ENCODE results near the gene CCDC89. TPM values are rescaled to one million over a fixed set of nuclear protein-coding genes. Genes with fewer than 3 reads are reported as not detected.
A peak's percentile ranks its signal among the peaks of the same experiment; 100 is the strongest.

CCDC89 gene
- total and polyA plus RNA-seq, 11 donors: 0.11 to 1.5 (median 0.58) TPM; not detected in 1

GRCh38 chr11:85724748-85725465, 38.9 kb upstream of the CCDC89 start:
- Histone ChIP-seq H3K4me1 (peaks cover 0 to 26% (median 14%) of the 10 kb centered on the region in 12 donors), H3K27ac (peak overlapping the region in 7 of 12 donors; percentile 5 to 65 (median 37)), H3K4me3 (no peak overlapping the region), H3K27me3 (no peaks in the 10 kb centered on the region), H3K36me3 (no peaks in the 10 kb centered on the region), H3K9me3 (no peaks in the 10 kb centered on the region)
- ATAC-seq (peak in 3 of 4 donors; percentile 45 to 85 (median 68)), DNase-seq (no peak)
- 55 to 72% (median 58%) methylated on average over 6 of the region's 6 CpGs for WGBS, 4 donors
- TF ChIP-seq POLR2A (IDR thresholded peaks at IDR 0.05): no peak
- no peak for TF ChIP-seq CTCF (IDR thresholded peaks at IDR 0.05)
- intact Hi-C loops (cut with DNase I): no loop called here

- no peak overlapping the region for H3K4me3 ChIP-seq
- H3K4me1 ChIP-seq: peaks cover 0 to 39% (median 24%) of the 10 kb centered on the region in 12 donors
- no peak overlapping the region for H3K27ac ChIP-seq
- no peaks in the 10 kb centered on the region for H3K36me3 ChIP-seq
- WGBS, 4 donors: 94 to 96% (median 95%) methylated on average over 5 of the region's 5 CpGs
- TF ChIP-seq CTCF (IDR thresholded peaks at IDR 0.05) (no peak), POLR2A (IDR thresholded peaks at IDR 0.05) (no peak)
- DNase-seq (no peak), ATAC-seq (no peak)
- no peaks in the 10 kb centered on the region for H3K9me3 ChIP-seq
- intact Hi-C loops (cut with DNase I): no loop called here
- H3K27me3 ChIP-seq: no peaks in the 10 kb centered on the region
These were observed 37.1 kb upstream of the CCDC89 start for GRCh38 chr11:85723088-85723487.

- intact Hi-C loops (cut with DNase I): no loop called here
- no peak for ATAC-seq
- Histone ChIP-seq H3K27me3 (no peaks in the 10 kb centered on the region), H3K27ac (no peak overlapping the region), H3K4me1 (peaks cover 0 to 43% (median 21%) of the 10 kb centered on the region in 12 donors), H3K36me3 (no peaks in the 10 kb centered on the region), H3K9me3 (no peaks in the 10 kb centered on the region), H3K4me3 (no peak overlapping the region)
- DNase-seq: no peak
- TF ChIP-seq CTCF (IDR thresholded peaks at IDR 0.05) (no peak), POLR2A (IDR thresholded peaks at IDR 0.05) (no peak)
- WGBS, 4 donors: 82 to 96% (median 94%) methylated on average over 3 of the region's 3 CpGs
These were observed 35.2 kb upstream of the CCDC89 start for GRCh38 chr11:85721191-85721590.

- DNase-seq: peak; percentile 45 to 73 (median 61)
- no peaks in the 10 kb centered on the region for H3K36me3 ChIP-seq
- TF ChIP-seq POLR2A (IDR thresholded peaks at IDR 0.05) (no peak), CTCF (IDR thresholded peaks at IDR 0.05) (no peak)
- H3K4me1 ChIP-seq: peaks cover 0 to 23% (median 8%) of the 10 kb centered on the region in 12 donors
- intact Hi-C loops (cut with DNase I): no loop called here
- ATAC-seq: peak; percentile 70 to 98 (median 98)
- 21 to 33% (median 24%) methylated on average over 10 of the region's 10 CpGs for WGBS, 4 donors
- peak overlapping the region in 11 of 12 donors; percentile 6 to 81 (median 64) for H3K27ac ChIP-seq
- H3K27me3 ChIP-seq: no peaks in the 10 kb centered on the region
- no peaks in the 10 kb centered on the region for H3K9me3 ChIP-seq
- H3K4me3 ChIP-seq: peak overlapping the region in 11 of 12 donors; percentile 2 to 54 (median 32)
These were observed 33.2 kb upstream of the CCDC89 start for GRCh38 chr11:85718991-85719807.

Data from heart left ventricle (tissue), 16 donors.